ENCODE measurements around the gene PIK3R3. TPM values are rescaled to one million over a fixed set of nuclear protein-coding genes. Genes with fewer than 3 reads are reported as not detected.

Gene PIK3R3
- total and polyA plus RNA-seq, 2 experiments from 2014 or later, result 1.6 to 1.9 TPM

DNA sequence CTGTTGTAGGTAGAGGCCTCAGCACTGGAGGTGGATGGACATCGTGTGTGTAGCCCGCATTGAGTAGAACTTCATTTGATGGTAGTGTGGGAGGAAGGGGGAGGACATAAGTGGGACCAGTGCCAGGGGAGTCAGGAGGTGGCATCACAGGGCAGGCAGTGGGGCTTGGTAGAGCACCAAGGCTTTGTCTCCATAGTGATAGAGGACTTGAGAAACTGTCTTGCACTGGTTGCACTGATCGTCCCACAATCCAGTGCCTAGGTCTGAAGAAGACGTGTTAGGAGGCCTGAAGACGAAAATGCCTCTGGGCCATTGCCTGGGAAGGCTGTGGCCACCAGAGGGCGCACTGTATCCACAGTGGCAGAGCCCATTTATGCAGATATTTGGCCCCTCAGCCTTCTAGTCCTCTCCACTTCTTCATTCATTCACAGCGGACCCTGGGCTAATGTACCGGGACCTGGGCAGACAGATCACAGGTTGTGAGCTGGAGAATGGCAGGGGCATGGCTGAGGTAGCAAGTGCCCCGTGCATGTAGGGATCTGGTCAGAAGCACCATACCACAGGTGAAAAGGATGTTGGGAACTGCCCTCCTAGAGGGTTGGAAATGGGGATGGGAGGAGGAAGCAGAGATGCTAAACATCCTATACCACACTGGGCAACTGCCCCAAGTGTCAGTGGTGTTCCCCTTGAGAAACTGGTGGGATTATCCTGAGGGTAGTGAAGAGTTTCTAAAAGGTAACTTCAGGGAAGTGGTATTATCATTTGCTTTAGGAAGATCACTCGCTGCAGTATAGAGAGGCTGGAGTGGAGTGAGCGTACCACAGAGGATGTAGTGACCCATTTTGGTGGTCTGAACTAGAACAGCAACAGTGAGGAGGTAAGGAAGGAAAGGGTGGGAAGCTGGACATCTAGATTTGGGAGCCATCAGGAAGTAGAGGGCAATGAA is 95.3 kb downstream of the PIK3R3 start:
- DNase-seq, result peak; percentile 85
- Histone ChIP-seq H3K4me3 (no peak overlapping the region), H3K9ac (no peak overlapping the region), H3K27me3 (replicated peaks; ENCODE audit: insufficient read depth) (no peaks in the 10 kb centered on the region), H3F3A (ENCODE audit: insufficient read depth) (0 out of 2 replicates have a peak, but pooled peaks cover 3% of the 10 kb centered on the region), H3K9me3 (ENCODE audit: low read depth) (no peaks in the 10 kb centered on the region), H3K4me2 (ENCODE audit: unreplicated experiment) (no peak overlapping the region), H3K27ac (no peak overlapping the region), H3K79me2 (ENCODE audit: insufficient read depth) (no peaks in the 10 kb centered on the region), H3K36me3 (ENCODE audit: low read depth) (no peaks in the 10 kb centered on the region), H4K20me1 (ENCODE audit: insufficient read depth) (no peaks in the 10 kb centered on the region), H3K4me1 (ENCODE audit: insufficient read depth) (0 out of 2 replicates have a peak, but pooled peaks cover 7% of the 10 kb centered on the region), H2AFZ (no peak overlapping the region), H3K9me2 (ENCODE audit: insufficient read depth) (no peaks in the 10 kb centered on the region)
- WGBS, 2 experiments (ENCODE audit: low coverage in 1 of 2, low lambda C conversion rate in 2 of 2, missing lambda C conversion rate in 2 of 2), result 36 to 38% methylated on average over 11 of the region's 11 CpGs
- in situ Hi-C loops (cut with MboI), result loop anchor here (5.0 kb wide), 1 partner anchor 140 kb away; the partner anchor contains the start of genes P3R3URF and TSPAN1
- no peak for TF ChIP-seq EZH2 (IDR thresholded peaks at IDR 0.05; ENCODE audit: insufficient read depth, poor library complexity, severe bottlenecking)
- TF ChIP-seq EZH2phosphoT487 (IDR thresholded peaks at IDR 0.05; ENCODE audit: insufficient read depth, low read depth), result no peak

GRCh38 chr1:46034601-46035516 is 97.6 kb downstream of the PIK3R3 start:
- in situ Hi-C loops (cut with MboI), result loop anchor here (5.0 kb wide), 1 partner anchor 142 kb away; the partner anchor contains the start of genes P3R3URF and TSPAN1
- H3K36me3 ChIP-seq (ENCODE audit: low read depth), result no peaks in the 10 kb centered on the region
- no peak for TF ChIP-seq EZH2 (IDR thresholded peaks at IDR 0.05; ENCODE audit: insufficient read depth, poor library complexity, severe bottlenecking)
- TF ChIP-seq EZH2phosphoT487 (IDR thresholded peaks at IDR 0.05; ENCODE audit: insufficient read depth, low read depth), result no peak
- H3K9me3 ChIP-seq (ENCODE audit: low read depth), result no peaks in the 10 kb centered on the region
- DNase-seq, result no peak
- H3K9me2 ChIP-seq (ENCODE audit: insufficient read depth), result no peaks in the 10 kb centered on the region
- H2AFZ ChIP-seq, result no peak overlapping the region
- H4K20me1 ChIP-seq (ENCODE audit: insufficient read depth), result no peaks in the 10 kb centered on the region
- H3K4me1 ChIP-seq (ENCODE audit: insufficient read depth), result 0 out of 2 replicates have a peak, but pooled peaks cover 4% of the 10 kb centered on the region
- no peaks in the 10 kb centered on the region for H3K79me2 ChIP-seq (ENCODE audit: insufficient read depth)
- 0 out of 2 replicates have a peak, but pooled peaks cover 3% of the 10 kb centered on the region for H3F3A ChIP-seq (ENCODE audit: insufficient read depth)
- H3K27me3 ChIP-seq (replicated peaks; ENCODE audit: insufficient read depth), result no peaks in the 10 kb centered on the region
- H3K27ac ChIP-seq, result no peak overlapping the region
- H3K4me3 ChIP-seq, result no peak overlapping the region
- H3K9ac ChIP-seq, result no peak overlapping the region
- 90 to 92% methylated on average over 21 to 27 of the region's 27 CpGs for WGBS, 2 experiments (ENCODE audit: low coverage in 1 of 2, low lambda C conversion rate in 2 of 2, missing lambda C conversion rate in 2 of 2)
- H3K4me2 ChIP-seq (ENCODE audit: unreplicated experiment), result no peak overlapping the region

- in situ Hi-C loops (cut with MboI), result no loop called here
- Histone ChIP-seq H3F3A (ENCODE audit: insufficient read depth) (no peaks in the 10 kb centered on the region), H3K36me3 (ENCODE audit: low read depth) (no peaks in the 10 kb centered on the region), H4K20me1 (ENCODE audit: insufficient read depth) (no peaks in the 10 kb centered on the region), H3K9me2 (ENCODE audit: insufficient read depth) (no peaks in the 10 kb centered on the region), H3K9me3 (ENCODE audit: low read depth) (no peaks in the 10 kb centered on the region), H3K79me2 (ENCODE audit: insufficient read depth) (no peaks in the 10 kb centered on the region), H2AFZ (no peak overlapping the region), H3K27ac (no peak overlapping the region), H3K4me3 (no peak overlapping the region), H3K27me3 (replicated peaks; ENCODE audit: insufficient read depth) (no peaks in the 10 kb centered on the region), H3K4me1 (ENCODE audit: insufficient read depth) (no peaks in the 10 kb centered on the region), H3K9ac (no peak overlapping the region), H3K4me2 (ENCODE audit: unreplicated experiment) (no peak overlapping the region)
- no peak for TF ChIP-seq EZH2 (IDR thresholded peaks at IDR 0.05; ENCODE audit: insufficient read depth, poor library complexity, severe bottlenecking)
- no peak for TF ChIP-seq EZH2phosphoT487 (IDR thresholded peaks at IDR 0.05; ENCODE audit: insufficient read depth, low read depth)
- 89 to 95% methylated on average over 23 of the region's 26 CpGs for WGBS, 2 experiments (ENCODE audit: low coverage in 1 of 2, low lambda C conversion rate in 2 of 2, missing lambda C conversion rate in 2 of 2)
- DNase-seq, result no peak
Measured at GRCh38 chr1:46030876-46031660, 101.4 kb downstream of the PIK3R3 start.

Data from GM23248 (cell line).